ENCODE data around the gene MCCD1.
A peak's percentile ranks its signal among the peaks of the same experiment; 100 is the strongest.
"Not testable (repeated sequence)": the region's sequence is repeated elsewhere in the genome, so short reads cannot be mapped to it uniquely, and the experiment has no call there.

GRCh38 chr6:31551371-31551770, 22.6 kb downstream of the MCCD1 start:
- peak in 3 of 4 experiments; percentile 10 to 60 (median 43) for TF ChIP-seq CTCF (IDR thresholded peaks at IDR 0.05)
- TF ChIP-seq POLR2A (IDR thresholded peaks at IDR 0.05): not testable (repeated sequence)
